ENCODE measurements around the gene SNX21.

DNA sequence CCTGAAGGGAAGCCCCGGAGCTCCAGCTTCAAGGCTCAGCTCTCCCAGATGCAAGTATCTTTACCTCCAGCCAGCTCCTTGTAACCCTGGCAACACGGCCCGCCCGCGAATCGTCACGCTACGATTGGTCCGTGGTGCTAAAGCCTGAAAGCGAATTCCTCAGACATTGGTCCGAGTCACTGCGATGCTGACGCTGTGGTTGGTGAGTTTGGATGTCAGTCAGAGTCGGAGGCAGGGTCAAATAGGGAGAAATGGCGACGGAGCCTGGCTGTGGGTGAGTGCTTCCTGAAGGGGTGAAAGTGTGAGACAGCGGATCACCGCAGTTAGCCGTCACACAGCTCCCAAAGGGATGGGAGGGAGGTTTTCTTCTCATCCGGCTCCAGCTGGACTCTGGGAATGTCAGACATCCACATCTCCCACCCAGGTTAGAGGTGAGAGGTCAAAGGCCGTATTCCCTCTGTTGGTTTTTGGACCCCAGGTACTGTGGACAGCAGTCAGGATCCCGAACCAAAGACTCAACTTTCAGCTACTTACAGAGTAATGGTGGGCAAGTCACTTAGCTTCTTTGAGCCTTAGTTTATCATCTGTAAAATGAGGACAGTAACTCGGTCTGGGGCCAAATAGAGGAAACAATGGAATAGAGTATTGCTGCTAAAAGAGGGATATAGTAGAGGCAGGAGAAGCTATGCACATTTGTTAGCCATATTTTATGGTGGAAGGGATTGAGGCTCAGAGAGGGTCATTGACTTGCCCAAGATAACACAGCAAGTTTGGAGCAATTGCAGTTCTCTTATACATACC, 47.6 kb downstream of the SNX21 start, which contains the start of gene ZSWIM1:
- TF ChIP-seq POLR2AphosphoS5 (IDR thresholded peaks at IDR 0.05; ENCODE audit: low read depth) (peak; percentile 92), GABPA (IDR thresholded peaks at IDR 0.05; ENCODE audit: low read depth) (no peak)
- TF ChIP-seq, protein P1, sequence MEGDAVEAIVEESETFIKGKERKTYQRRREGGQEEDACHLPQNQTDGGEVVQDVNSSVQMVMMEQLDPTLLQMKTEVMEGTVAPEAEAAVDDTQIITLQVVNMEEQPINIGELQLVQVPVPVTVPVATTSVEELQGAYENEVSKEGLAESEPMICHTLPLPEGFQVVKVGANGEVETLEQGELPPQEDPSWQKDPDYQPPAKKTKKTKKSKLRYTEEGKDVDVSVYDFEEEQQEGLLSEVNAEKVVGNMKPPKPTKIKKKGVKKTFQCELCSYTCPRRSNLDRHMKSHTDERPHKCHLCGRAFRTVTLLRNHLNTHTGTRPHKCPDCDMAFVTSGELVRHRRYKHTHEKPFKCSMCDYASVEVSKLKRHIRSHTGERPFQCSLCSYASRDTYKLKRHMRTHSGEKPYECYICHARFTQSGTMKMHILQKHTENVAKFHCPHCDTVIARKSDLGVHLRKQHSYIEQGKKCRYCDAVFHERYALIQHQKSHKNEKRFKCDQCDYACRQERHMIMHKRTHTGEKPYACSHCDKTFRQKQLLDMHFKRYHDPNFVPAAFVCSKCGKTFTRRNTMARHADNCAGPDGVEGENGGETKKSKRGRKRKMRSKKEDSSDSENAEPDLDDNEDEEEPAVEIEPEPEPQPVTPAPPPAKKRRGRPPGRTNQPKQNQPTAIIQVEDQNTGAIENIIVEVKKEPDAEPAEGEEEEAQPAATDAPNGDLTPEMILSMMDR (IDR thresholded peaks at IDR 0.05; ENCODE audit: insufficient read depth, low read length): no peak

Measured in HL-60 (cell line).